NCI-H2227 (cell line): ENCODE measurements around the gene LUC7L3.
"Not testable (repeated sequence)": the region's sequence is repeated elsewhere in the genome, so short reads cannot be mapped to it uniquely, and the experiment has no call there.

Source experiments
- DNase-seq: peaks from one replicate; lab custom pipeline; 2025; ENCODE audit not compliant: unreplicated experiment; lab: John Stamatoyannopoulos, UW

The LUC7L3 gene

GRCh38 chr17:50719144-50719923 is at the start of gene LUC7L3:
LUC7L3 (plus strand) TSS chr17:50719603; CDS start chr17:50719733, 130 bp downstream.
- DNase-seq: peak; percentile 98

- DNase-seq: no peak
Observed at GRCh38 chr17:50672071-50672470, 47.3 kb upstream of the LUC7L3 start.

GRCh38 chr17:50672831-50673551 is 46.4 kb upstream of the LUC7L3 start:
- no peak for DNase-seq

- DNase-seq: no peak
Observed at GRCh38 chr17:50675190-50675589, 44.2 kb upstream of the LUC7L3 start.

GRCh38 chr17:50675627-50676026 is 43.8 kb upstream of the LUC7L3 start:
- DNase-seq: no peak

GRCh38 chr17:50676065-50676975 is 43.1 kb upstream of the LUC7L3 start:
- DNase-seq: no peak

GRCh38 chr17:50677851-50678375 is 41.5 kb upstream of the LUC7L3 start:
- DNase-seq: no peak

- DNase-seq: no peak
Observed at GRCh38 chr17:50679008-50679544, 40.3 kb upstream of the LUC7L3 start.

- no peak for DNase-seq
Observed at GRCh38 chr17:50680126-50680525, 39.3 kb upstream of the LUC7L3 start.

- DNase-seq: not testable (repeated sequence)
Observed at GRCh38 chr17:50680543-50681262, 38.7 kb upstream of the LUC7L3 start.

GRCh38 chr17:50681263-50682200 is 37.9 kb upstream of the LUC7L3 start:
- DNase-seq: peak; percentile 74

GRCh38 chr17:50682441-50682840 is 37.0 kb upstream of the LUC7L3 start:
- DNase-seq: no peak

- no peak for DNase-seq
Observed at GRCh38 chr17:50682938-50683337, 36.5 kb upstream of the LUC7L3 start.

- no peak for DNase-seq
Observed at GRCh38 chr17:50683434-50684287, 35.7 kb upstream of the LUC7L3 start.

- DNase-seq: no peak
Observed at GRCh38 chr17:50684288-50684611, 35.2 kb upstream of the LUC7L3 start.

GRCh38 chr17:50684612-50685333 is 34.6 kb upstream of the LUC7L3 start:
- DNase-seq: no peak

- DNase-seq: no peak
Observed at GRCh38 chr17:50685334-50685665, 34.1 kb upstream of the LUC7L3 start.
